Uterus (tissue), 4 donors: Measurements from ENCODE around the gene RNF169. TPM values are rescaled to one million over a fixed set of nuclear protein-coding genes. Genes with fewer than 3 reads are reported as not detected.
"Not testable (repeated sequence)": the region's sequence is repeated elsewhere in the genome, so short reads cannot be mapped to it uniquely, and the experiment has no call there.

Experiments
- DNase-seq, 2 donors: peaks; one replicate each; pipeline ENCODE4 v3.0.0-alpha.2; 2019 to 2020
- H3K27ac ChIP-seq, 2 donors: fragments of 200-600 bp; sonication (generic); 1 replicate in 1 of 2; 2 replicates in 1 of 2; pipeline ENCODE4 v1.5.1; 2016 to 2018
- H3K27me3 ChIP-seq, 2 donors: fragments of 200-600 bp; sonication (generic); one replicate each; pipeline ENCODE4 v1.5.1; 2018 to 2019; ENCODE audit warnings: control low read depth in 1 of 2
- H3K36me3 ChIP-seq, 2 donors: fragments of 200-600 bp; sonication (generic); one replicate each; pipeline ENCODE4 v1.5.1; 2019; ENCODE audit warnings: control low read depth in 1 of 2
- H3K4me1 ChIP-seq, 2 donors: fragments of 200-600 bp; sonication (generic); one replicate each; pipeline ENCODE4 v1.5.1; 2018 to 2019; ENCODE audit warnings: control low read depth in 1 of 2
- H3K4me3 ChIP-seq, 2 donors: fragments of 200-600 bp; sonication (generic); 1 replicate in 1 of 2; 2 replicates in 1 of 2; pipeline ENCODE4 v1.5.1; 2018 to 2019; ENCODE audit warnings: mild to moderate bottlenecking in 1 of 2
- H3K9me3 ChIP-seq, 2 donors: fragments of 200-600 bp; sonication (generic); one replicate each; pipeline ENCODE4 v1.5.1; 2019; ENCODE audit warnings: control low read depth in 1 of 2
- POLR2A ChIP-seq, 2 donors: fragments of 450-650 bp; IDR thresholded peaks; one replicate each; pipeline ENCODE4 v1.6.1; 2016; ENCODE audit warnings: antibody characterized with exemption in 2 of 2, mild to moderate bottlenecking in 1 of 2, moderate library complexity in 1 of 2
- intact Hi-C: fragments of 100-400 bp; cut with DNase I; formaldehyde crosslinking; loops from one replicate; pipeline ENCODE4 v1.15.1; 2023; ENCODE audit warnings: low total_unique reads
- total RNA-seq, 4 donors: library from RNA; depleted of rRNA in 3 of 4; stranded (reverse); fragments of >200 nt in 3 of 4; gene quantifications; one replicate each; pipeline versions ENCODE4 v1.1.0 to v1.2.4, GENCODE V29; 2014 to 2023
- TF ChIP-seq, protein P1 (sequence below), 4 experiments: fragments of 200-600 bp in 2 of 4; fragments of 450-650 bp in 2 of 4; sonication (generic) in 2 of 4; IDR thresholded peaks; one replicate each; pipeline ENCODE4 v1.5.1; 2016 to 2019; ENCODE audit warnings: antibody characterized with exemption in 4 of 4, mild to moderate bottlenecking in 2 of 4, moderate library complexity in 1 of 4
- donor health status: DM: yes; HTN: yes; CAD: no.

The RNF169 gene
- total RNA-seq, 4 donors from 2014 or later: 15.0 to 42.4 (median 25.0) TPM

DNA sequence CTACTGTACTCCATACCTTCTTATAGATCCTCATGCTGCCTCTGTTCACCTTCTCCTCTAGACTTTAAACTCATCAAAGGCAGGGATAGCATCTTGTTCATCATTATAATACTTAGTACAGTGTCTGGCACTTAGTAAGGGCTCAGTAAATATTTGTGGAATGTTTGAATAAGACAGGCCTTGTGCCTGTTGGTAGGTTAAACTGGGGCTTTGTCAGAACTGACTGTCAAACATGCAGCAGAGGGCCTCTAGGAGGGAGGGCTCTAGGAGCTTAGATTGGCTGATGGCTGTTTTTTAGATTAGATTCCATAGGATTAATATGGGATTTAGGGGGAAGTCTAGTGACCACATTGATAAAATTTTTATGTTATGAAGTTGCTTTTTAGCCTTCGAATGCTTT lies 70.8 kb downstream of the RNF169 start:
- TF ChIP-seq POLR2A (IDR thresholded peaks at IDR 0.05): no peak
- TF ChIP-seq, protein P1, sequence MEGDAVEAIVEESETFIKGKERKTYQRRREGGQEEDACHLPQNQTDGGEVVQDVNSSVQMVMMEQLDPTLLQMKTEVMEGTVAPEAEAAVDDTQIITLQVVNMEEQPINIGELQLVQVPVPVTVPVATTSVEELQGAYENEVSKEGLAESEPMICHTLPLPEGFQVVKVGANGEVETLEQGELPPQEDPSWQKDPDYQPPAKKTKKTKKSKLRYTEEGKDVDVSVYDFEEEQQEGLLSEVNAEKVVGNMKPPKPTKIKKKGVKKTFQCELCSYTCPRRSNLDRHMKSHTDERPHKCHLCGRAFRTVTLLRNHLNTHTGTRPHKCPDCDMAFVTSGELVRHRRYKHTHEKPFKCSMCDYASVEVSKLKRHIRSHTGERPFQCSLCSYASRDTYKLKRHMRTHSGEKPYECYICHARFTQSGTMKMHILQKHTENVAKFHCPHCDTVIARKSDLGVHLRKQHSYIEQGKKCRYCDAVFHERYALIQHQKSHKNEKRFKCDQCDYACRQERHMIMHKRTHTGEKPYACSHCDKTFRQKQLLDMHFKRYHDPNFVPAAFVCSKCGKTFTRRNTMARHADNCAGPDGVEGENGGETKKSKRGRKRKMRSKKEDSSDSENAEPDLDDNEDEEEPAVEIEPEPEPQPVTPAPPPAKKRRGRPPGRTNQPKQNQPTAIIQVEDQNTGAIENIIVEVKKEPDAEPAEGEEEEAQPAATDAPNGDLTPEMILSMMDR (IDR thresholded peaks at IDR 0.05): no peak
- Histone ChIP-seq H3K27ac (peak overlapping the region in 1 of 2 donors; percentile 10), H3K9me3 (peaks cover 0 to 4% of the 10 kb centered on the region in 2 donors), H3K36me3 (no peaks in the 10 kb centered on the region), H3K4me3 (no peak overlapping the region), H3K4me1 (no peaks in the 10 kb centered on the region), H3K27me3 (no peaks in the 10 kb centered on the region)
- intact Hi-C loops: no loop called here
- no peak for DNase-seq

DNA sequence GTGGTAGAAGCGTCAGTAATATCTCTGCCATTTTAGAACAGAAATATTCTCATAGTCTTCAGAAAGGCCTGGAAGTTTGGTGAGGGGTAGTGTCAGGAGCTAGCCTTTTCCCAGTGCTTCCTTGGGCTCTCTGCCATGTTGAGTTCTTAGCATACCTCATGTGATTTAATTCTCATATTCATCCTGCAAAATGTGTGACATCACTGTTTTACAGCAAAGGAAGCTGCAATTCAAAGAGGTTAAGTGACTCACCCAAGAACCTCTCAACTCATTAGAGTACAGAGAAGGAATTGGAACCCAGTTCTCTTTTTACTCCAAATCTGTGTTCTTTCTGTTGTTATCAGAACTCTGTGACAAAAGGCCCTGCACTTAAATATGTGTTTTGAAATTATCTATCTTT lies 72.1 kb downstream of the RNF169 start:
- H3K9me3 ChIP-seq: peaks cover 0 to 7% of the 10 kb centered on the region in 2 donors
- peak overlapping the region in 1 of 2 donors; percentile 74 for H3K27ac ChIP-seq
- no peaks in the 10 kb centered on the region for H3K36me3 ChIP-seq
- no peak for TF ChIP-seq POLR2A (IDR thresholded peaks at IDR 0.05)
- TF ChIP-seq, protein P1 (IDR thresholded peaks at IDR 0.05): no peak
- intact Hi-C loops: no loop called here
- H3K4me1 ChIP-seq: no peaks in the 10 kb centered on the region
- H3K4me3 ChIP-seq: no peak overlapping the region
- no peak for DNase-seq
- H3K27me3 ChIP-seq: no peaks in the 10 kb centered on the region

DNA sequence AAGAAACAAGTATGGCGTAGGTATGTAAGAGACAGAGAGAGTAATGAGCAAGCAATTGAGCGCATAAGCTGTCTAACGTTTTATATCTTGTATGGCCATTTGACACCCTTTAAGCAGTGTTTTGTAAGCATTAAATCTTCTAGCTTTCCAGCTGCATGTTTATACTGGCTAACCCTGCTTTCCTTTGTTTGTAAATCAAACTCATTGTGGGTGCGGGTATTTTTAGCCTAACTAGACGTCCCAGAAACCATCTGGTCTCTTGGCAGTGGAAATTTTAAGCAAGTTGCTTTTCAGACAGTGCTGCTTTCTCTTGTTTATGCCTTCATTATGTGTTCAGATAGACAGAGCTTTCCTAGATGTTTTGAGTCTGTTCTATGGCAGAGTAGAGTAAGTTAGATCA lies 73.5 kb downstream of the RNF169 start:
- no peaks in the 10 kb centered on the region for H3K27me3 ChIP-seq
- TF ChIP-seq, protein P1 (IDR thresholded peaks at IDR 0.05): no peak
- TF ChIP-seq POLR2A (IDR thresholded peaks at IDR 0.05): no peak
- peaks cover 0 to 7% of the 10 kb centered on the region in 2 donors for H3K9me3 ChIP-seq
- H3K4me1 ChIP-seq: no peaks in the 10 kb centered on the region
- no peaks in the 10 kb centered on the region for H3K36me3 ChIP-seq
- DNase-seq: peak in 1 of 2 donors; percentile 16
- intact Hi-C loops: no loop called here
- peak overlapping the region; percentile 65 to 84 for H3K27ac ChIP-seq
- no peak overlapping the region for H3K4me3 ChIP-seq

DNA sequence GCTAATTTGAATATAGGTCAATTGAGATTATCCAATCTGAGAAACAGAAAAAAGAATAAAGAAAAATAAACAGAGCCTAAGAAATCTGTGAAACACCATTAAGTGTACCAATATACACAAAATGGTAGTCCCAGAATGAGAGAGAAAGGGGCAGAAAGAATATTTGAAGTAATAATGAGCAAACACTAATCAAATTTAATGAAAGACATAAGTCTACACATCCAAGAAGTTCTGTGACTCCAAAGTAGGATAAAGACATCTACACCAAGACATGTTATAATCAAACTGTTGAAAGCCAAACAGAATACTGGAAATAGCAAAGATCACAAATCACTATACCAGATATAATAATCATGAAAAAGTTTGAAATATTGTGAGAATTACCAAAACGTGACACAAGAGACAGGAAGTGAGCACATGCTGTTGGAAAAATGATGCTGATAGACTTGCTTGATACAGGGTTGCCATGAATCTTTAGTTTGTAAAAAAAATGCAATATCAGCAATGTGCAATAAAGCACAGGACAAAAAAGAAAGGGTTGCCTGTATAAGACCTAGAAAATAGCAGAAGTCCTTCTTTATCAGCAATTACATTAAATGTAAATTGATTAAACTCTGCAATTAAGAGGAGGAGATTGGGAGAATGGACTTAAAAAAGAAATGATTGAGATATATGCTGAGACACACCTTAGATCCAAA lies 75.8 kb downstream of the RNF169 start:
- intact Hi-C loops: no loop called here
- Histone ChIP-seq H3K27me3 (no peaks in the 10 kb centered on the region), H3K27ac (no peak overlapping the region), H3K4me1 (no peaks in the 10 kb centered on the region), H3K9me3 (peaks cover 0 to 7% of the 10 kb centered on the region in 2 donors), H3K4me3 (no peak overlapping the region), H3K36me3 (no peaks in the 10 kb centered on the region)
- TF ChIP-seq POLR2A (IDR thresholded peaks at IDR 0.05): no peak
- TF ChIP-seq, protein P1 (IDR thresholded peaks at IDR 0.05): no peak
- DNase-seq: no peak

DNA sequence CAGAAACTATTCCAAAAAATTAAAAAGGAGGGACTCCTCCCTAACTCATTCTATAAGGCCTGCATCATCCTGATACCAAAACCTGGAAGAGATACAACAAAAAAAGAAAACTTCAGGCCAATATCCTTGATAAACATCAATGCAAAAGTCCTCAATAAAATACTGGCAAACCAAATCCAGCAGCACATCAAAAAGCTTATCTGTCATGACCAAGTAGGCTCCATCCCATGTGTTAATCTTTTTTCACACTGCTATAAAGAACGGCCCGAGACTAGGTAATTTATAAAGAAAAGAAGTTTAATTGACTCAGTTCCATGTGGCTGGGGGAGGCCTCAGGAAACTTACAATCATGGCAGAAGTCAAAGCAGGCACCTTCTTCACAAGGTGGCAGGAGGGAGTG lies 76.9 kb downstream of the RNF169 start:
- H3K9me3 ChIP-seq, intact Hi-C loops, H3K4me1 ChIP-seq, H3K27ac ChIP-seq, H3K36me3 ChIP-seq, H3K27me3 ChIP-seq, DNase-seq, H3K4me3 ChIP-seq: not testable (repeated sequence)
